Middle frontal gyrus (tissue), 1 donor: ENCODE results near the gene CUL1.

Experiments
- DNase-seq: peaks from one replicate; pipeline ENCODE4 v3.0.0-alpha.2; 2015; ENCODE audit warnings: low spot score; ENCODE audit errors: extremely low spot score

CUL1 gene

GRCh38 chr7:148698397-148699023 is at the start of gene CUL1:
Gene CUL1 (plus strand): TSS chr7:148698903. CDS start chr7:148730123, 31,220 bp downstream.
- no peak for DNase-seq

DNA sequence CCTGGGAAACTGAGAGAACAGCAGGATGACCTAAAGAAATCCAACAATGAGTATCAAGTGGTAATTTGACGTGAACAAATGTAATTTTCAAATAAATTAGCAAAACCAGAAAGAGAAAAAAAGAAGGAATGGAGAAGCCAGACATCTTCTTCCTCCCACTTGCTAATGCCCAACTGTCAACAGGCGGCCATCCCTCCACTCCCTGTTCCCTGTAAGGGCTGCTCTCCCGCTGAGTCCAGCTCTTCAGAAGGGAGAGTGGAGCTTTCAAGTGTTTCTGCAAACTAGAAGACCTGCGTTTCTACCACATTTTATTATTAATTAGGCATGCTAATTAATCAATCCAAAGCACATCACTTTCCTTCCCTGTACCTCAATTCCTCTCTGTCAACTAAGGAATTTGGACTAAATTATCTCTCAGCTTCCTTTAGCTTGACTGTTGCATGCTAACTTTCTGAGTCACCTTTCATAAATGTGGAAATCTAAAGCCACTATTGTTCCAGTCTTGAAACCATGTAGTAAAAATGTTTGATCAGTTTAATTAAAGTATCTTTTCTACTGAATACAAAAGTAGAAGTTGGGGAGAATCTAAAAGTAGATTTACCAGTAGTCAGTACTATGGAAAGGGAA is 48.4 kb upstream of the CUL1 start:
- DNase-seq: no peak

DNA sequence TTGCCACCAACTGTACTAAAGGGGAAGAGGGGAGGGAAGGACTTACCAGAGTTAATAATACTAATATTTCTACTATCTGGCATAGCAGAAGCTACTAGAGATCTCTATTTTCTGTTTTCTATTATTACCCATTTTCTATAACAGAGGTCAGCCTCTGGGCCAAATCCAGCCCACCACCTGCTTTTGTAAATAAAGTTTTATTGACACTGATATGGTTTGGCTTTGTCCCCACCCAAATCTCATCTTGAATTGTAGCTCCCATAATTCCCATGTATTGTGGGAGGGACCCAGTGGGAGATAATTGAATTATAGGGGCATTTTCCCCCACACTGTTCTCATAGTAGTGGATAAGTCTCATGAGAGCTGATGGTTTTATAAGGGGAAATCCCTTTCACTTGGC is 45.9 kb upstream of the CUL1 start:
- no peak for DNase-seq

DNA sequence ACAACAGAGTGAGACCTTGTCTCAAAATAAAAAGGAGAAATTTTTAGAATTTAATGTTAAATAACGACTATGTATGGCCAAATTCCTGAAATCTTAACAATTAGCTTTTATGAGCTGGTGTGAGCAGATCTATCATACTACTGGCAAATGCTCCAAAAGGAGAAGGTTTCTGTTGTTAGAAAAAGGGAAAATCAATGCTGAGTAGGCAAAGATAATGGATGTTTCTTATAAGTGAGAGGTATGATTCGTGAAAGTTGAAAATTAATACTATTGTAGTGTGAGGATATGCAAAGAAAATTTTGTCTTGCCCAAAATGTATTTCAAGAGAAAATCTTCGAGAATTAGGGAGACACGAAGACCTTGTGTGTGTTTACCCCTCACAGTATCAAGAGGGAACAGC is 40.8 kb upstream of the CUL1 start:
- DNase-seq: no peak

- no peak for DNase-seq
Observed at GRCh38 chr7:148661471-148661870, 37.2 kb upstream of the CUL1 start.

GRCh38 chr7:148662646-148663045 is 36.1 kb upstream of the CUL1 start:
- no peak for DNase-seq

DNA sequence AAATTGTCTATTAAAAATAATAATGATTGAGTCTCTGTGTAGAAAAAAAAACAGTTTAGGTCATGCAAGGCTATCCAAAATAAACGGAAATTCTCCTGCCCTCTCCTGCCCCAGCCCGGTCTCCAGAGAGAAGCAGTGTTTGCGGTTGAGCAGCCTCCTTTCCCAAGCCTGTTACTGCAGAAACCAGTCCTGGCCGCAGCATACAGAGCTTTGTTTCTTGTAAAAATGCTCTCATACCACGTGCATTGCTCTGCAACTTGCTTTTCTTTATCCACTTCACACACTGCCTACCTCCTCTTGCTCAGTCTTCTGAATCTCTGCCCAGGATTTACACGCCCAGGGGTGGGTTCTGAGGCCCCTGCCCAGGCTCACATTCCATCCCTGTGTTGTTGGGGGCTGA is 34.4 kb upstream of the CUL1 start:
- DNase-seq: no peak

DNA sequence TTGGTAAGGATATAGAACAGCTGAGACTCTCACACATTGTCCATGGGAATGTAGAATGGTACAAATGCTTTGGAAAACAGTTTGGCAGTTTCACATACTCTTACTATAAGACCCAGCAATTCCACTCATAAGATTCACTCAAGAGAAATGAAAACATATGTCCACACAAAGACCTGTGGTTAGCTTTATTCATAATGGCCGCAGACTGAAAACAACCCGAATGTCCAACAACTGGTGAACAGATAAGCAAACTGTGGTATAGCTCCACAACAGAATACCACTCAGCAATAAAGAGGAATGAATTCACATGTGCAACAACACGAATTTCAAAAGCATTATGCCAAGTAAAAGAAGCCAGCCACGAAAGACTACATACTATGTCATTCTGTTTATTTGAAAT is 33.5 kb upstream of the CUL1 start:
- DNase-seq: no peak

GRCh38 chr7:148669927-148670326 is 28.8 kb upstream of the CUL1 start:
- no peak for DNase-seq

DNA sequence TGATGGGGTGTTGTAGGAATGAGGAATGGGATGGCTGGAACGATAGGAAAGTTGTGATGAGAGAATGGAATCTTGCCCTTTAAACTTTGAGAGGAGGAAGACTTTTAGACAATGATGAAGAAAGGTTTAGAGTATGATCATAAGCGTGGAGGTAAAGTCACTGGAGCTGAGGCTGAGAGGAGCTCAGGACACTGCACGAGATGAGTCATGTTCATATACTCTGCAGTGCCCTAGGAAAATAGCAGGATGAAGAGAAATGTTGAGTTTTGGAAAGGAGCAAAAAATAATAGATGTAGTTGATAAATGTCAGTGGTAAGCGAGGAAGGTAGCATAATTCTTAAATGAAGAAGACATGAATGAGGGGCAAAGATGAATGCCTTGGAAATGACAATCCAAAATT is 28.3 kb upstream of the CUL1 start:
- DNase-seq: no peak

DNA sequence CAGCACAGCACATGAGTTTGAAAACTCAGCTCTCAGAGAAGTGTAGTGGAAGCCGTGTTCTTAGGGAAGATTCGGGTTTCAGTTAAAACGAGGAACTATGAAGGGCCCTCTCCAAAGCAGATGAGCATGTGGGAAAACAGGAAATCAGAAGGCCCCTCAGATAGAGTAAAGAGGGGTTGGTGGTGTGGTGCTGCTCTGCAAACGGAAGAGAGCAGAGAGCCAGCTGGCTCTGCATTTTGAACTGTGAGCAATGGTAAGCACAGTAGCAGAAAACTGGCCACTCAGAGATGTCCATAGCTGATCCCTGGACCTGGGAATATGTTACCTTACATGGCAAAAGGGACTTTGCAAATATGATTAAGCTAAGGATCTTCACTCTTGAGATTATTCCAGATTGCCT is 27.9 kb upstream of the CUL1 start:
- DNase-seq: no peak

DNA sequence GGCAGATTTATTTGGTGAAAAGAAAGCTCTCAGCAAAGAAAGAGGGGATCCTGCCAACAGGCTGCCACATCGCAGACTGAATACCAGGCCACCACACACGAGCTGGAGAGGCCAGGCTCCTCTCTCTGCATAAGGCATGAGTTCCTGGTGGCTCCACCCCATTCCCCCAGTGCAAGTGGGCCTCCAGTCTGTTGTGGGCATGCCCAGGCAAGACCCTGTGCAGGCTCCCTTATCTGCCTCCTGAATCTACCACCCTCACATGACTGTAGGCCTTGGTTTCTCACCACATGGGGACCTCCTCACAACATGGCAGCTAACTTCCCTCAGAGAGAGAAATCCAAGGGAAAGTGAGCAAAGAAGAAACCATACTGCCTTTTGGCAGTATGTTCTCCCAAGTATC is 26.7 kb upstream of the CUL1 start:
- no peak for DNase-seq

- DNase-seq: no peak
Observed at GRCh38 chr7:148674689-148675088, 24.0 kb upstream of the CUL1 start.

- DNase-seq: no peak
Observed at GRCh38 chr7:148676291-148676690, 22.4 kb upstream of the CUL1 start.

GRCh38 chr7:148681821-148682220 is 16.9 kb upstream of the CUL1 start:
- DNase-seq: no peak

DNA sequence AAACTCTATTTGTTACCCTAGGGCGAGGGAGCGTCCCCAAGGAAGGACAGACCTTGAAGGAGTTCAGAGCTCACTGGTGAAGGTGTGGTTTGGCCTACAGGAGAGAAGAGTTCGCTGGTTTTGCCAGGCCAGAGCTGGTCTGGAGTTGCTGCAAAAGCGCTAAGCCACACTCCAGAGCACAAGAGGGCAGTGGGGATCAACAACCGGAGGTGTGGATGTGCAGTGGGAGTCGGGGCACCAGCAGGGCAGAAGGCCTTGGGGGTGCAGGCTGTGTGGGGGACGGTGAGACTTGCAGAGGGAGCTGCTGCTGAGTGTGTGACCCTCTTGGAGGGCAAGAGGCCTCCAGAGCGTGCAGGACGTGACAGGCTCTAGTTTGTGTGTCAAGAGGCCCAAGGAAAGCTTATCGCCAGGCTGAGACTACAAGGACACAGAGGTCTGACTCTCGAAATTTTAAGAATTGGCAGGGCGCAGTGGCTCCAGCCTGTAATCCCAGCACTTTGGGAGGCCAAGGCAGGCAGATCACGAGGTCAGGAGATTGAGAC is 14.3 kb upstream of the CUL1 start:
- DNase-seq: no peak

DNA sequence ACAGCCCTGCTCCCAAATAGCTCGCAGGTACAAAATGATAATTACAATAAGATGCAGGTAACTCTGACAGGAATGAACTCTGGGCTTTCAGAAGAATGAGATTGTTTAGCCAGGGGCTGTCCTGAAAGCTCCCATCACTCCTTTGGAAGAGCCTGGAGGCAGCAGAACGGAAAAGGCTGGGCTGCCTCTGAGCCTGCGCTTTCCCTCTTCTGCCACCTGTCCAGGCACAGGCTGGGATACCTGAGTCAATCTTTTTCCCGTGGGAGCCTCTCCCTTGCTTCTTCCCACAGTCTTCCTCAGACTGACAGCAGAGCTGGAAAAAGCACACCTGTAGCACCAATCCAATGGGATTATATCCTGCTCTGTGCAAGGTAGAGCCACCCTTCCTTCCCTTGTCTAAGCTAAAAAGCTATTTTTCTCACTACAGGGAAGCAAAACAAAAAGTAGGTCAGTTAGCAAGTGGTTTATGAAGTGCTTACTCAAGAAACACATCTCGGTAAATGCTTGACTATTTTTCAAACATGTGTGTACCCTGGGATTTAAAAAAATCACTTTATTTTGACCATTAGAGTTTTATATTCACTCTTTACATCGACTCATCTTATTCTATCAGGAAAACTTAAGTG is 12.3 kb upstream of the CUL1 start:
- no peak for DNase-seq

DNA sequence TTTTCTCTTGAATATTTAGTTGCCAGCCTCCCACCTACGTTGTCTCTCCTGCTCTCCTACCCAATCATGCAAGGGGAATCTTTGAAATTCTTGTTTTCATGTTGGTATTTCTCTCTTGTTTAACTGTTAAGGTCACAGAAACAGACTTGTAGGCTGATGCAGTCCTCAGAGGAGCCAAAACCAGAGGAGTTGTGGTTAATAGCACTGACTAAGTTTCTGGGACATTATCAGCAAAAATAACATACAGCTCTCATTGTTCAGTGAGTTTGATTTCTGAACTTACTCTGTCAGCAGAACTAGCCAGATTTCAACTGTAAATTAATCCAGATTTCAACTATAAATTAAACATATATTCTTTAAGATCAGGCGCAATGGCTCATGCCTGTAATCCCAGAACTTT is 11.1 kb upstream of the CUL1 start:
- DNase-seq: no peak

DNA sequence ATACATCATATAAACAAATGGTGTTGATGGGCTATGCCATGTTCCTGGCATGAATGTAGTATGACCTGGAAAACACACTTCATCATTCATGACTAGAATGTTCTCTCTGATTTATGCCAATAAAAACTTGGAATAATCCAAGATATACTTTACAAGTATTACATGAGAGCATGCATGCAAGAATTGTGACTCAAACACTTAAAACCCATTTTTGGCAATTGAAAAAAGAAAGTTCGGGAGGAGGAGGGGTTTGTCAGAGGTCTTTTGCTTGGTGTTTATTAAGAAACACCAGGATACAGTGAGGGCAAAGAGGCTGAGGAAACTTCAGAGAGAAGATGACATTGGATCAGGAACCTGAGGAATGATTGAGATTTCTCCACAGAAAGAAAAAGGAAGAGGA is 10.2 kb upstream of the CUL1 start:
- DNase-seq: no peak

DNA sequence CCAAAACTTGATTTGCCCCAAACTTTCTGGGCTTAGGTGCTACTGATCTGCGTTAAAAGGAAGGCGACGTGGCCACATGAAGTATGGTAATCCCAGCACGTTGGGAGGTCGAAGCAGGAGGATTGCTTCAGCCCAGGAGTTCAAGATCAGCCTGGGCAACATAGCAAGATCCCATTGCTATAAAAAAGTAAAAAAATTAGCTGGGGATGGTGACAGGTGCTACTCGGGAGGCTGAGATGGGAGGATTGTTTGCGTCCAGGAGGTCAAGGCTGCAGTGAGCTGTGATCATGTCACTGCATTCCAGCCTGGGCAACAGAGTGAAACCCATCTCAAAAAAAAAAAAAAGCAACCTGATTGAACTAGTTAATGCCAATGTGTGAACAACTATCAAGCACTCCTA is 5.1 kb upstream of the CUL1 start:
- DNase-seq: no peak

DNA sequence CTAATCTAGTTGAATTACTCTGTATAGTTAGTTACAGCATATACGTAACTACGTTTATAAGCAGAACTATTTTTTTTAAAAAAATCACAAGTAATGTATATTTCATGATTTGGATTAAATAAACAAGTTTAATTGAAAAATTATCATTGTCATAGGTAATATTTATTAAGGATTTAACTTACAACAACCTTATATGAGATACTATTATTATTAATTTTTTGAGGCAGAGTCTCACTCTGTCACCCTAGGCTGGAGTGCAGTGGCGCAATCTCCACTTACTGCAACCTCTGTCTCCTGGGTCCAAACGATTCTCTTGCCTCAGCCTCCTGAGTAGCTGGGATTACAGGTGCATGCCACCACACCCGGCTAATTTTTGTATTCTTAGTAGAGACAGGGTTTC is 4.1 kb upstream of the CUL1 start:
- no peak for DNase-seq

GRCh38 chr7:148695953-148696352 is 2.8 kb upstream of the CUL1 start:
- DNase-seq: no peak

GRCh38 chr7:148696787-148697186 is 1.9 kb upstream of the CUL1 start:
- no peak for DNase-seq
